CD4-positive, alpha-beta memory T cell (primary cell): Measurements from ENCODE around the gene STAT5A. TPM values are rescaled to one million over a fixed set of nuclear protein-coding genes. Genes with fewer than 3 reads are reported as not detected.
A peak's percentile ranks its signal among the peaks of the same experiment; 100 is the strongest.
"Not testable (repeated sequence)": the region's sequence is repeated elsewhere in the genome, so short reads cannot be mapped to it uniquely, and the experiment has no call there.

Source experiments
- CTCF ChIA-PET: fragments of 350-600 bp; sonication (Branson Sonifier 250); formaldehyde crosslinking; loops from one replicate; lab custom pipeline; 2021; ENCODE audit warnings: inconsistent platforms; ENCODE audit not compliant: partially characterized antibody; lab: Charles Lee
- POLR2A ChIA-PET: fragments of 350-600 bp; sonication (Branson Sonifier 250); formaldehyde crosslinking; loops from one replicate; lab custom pipeline; 2021; ENCODE audit not compliant: partially characterized antibody; lab: Charles Lee
- DNase-seq, 5 donors: peaks; one replicate each; pipeline versions ENCODE4 v3.0.0 to v3.0.0-alpha.2; 2020 to 2022; ENCODE audit warnings: mixed read lengths in 1 of 5
- H3K27ac ChIP-seq: one replicate; pipeline ENCODE4 v1.7.0; 2013; ENCODE audit warnings: low read depth, low read length
- H3K27me3 ChIP-seq: 2 replicates; pipeline ENCODE4 v1.7.0; 2013; ENCODE audit warnings: mild to moderate bottlenecking, low read length, moderate library complexity; ENCODE audit not compliant: insufficient read depth
- H3K36me3 ChIP-seq: 2 replicates; pipeline ENCODE4 v1.7.0; 2013; ENCODE audit warnings: mild to moderate bottlenecking, low read length, moderate library complexity; ENCODE audit not compliant: insufficient read depth
- H3K4me1 ChIP-seq: 2 replicates; pipeline ENCODE4 v1.7.0; 2013; ENCODE audit warnings: mild to moderate bottlenecking, low read length, moderate library complexity; ENCODE audit not compliant: insufficient read depth
- H3K4me3 ChIP-seq, 2 donors: one replicate each; pipeline ENCODE4 v1.7.0; 2013; ENCODE audit warnings: low read length in 2 of 2, mild to moderate bottlenecking in 1 of 2
- H3K9me3 ChIP-seq, 2 donors: one replicate each; pipeline ENCODE4 v1.7.0; 2013; ENCODE audit warnings: low read length in 2 of 2, control low read depth in 1 of 2; ENCODE audit not compliant: control insufficient read depth in 1 of 2
- H3K27ac Mint-ChIP-seq, 7 donors: one replicate each; pipeline ENCODE4 v1.8.0; 2020 to 2021; ENCODE audit warnings: mixed read lengths in 7 of 7, mild to moderate bottlenecking in 6 of 7, inconsistent platforms in 3 of 7, moderate library complexity in 3 of 7
- H3K27me3 Mint-ChIP-seq, 2 donors: one replicate each; pipeline ENCODE4 v1.8.0; 2020 to 2021; ENCODE audit warnings: mixed read lengths in 2 of 2
- H3K36me3 Mint-ChIP-seq, 2 donors: one replicate each; pipeline ENCODE4 v1.8.0; 2020 to 2021; ENCODE audit warnings: mixed read lengths in 2 of 2, inconsistent platforms in 1 of 2, mild to moderate bottlenecking in 1 of 2
- H3K4me1 Mint-ChIP-seq, 4 donors: one replicate each; pipeline ENCODE4 v1.8.0; 2020 to 2021; ENCODE audit warnings: mixed read lengths in 4 of 4, mild to moderate bottlenecking in 1 of 4
- H3K4me3 Mint-ChIP-seq, 8 donors: one replicate each; pipeline ENCODE4 v1.8.0; 2020 to 2021; ENCODE audit warnings: mixed read lengths in 8 of 8, mild to moderate bottlenecking in 7 of 8, moderate library complexity in 6 of 8, inconsistent platforms in 3 of 8
- H3K9me3 Mint-ChIP-seq, 8 donors: one replicate each; pipeline ENCODE4 v1.8.0; 2020 to 2021; ENCODE audit warnings: mixed read lengths in 8 of 8, mild to moderate bottlenecking in 5 of 8, inconsistent platforms in 3 of 8, moderate library complexity in 1 of 8
- intact Hi-C: fragments of 100-400 bp; cut with micrococcal nuclease; formaldehyde crosslinking; loops from one replicate; pipeline ENCODE4 v1.15.1; 2023
- polyA plus RNA-seq, 2 donors: library from polyadenylated mRNA; unstranded; fragments of 300-500 nt; fragmentation: Illumina TruSeq; gene quantifications; one replicate each; pipeline ENCODE4 v1.2.3, GENCODE V29; 2021
- total RNA-seq, 2 experiments: library from RNA; stranded (reverse); gene quantifications; one replicate each; pipeline ENCODE4 v1.2.3, GENCODE V29; 2021

STAT5A gene
- total and polyA plus RNA-seq, 4 experiments from 2014 or later: 66.7 to 133 (median 112) TPM

GRCh38 chr17:42347198-42347597 lies 58.9 kb downstream of the STAT5A start:
- ChIA-PET POLR2A (no interaction called here), CTCF (interaction anchor here (1.3 kb wide), 1 partner anchor 14 kb away, joined by 3 read pairs; no protein-coding TSS in a partner anchor)
- peaks cover 27% of the 10 kb centered on the region for H3K36me3 ChIP-seq
- Mint-ChIP-seq H3K4me1 (peaks cover 16 to 46% (median 30%) of the 10 kb centered on the region in 4 donors), H3K36me3 (peaks cover 30 to 52% of the 10 kb centered on the region in 2 donors), H3K27me3 (no peaks in the 10 kb centered on the region), H3K9me3 (no peaks in the 10 kb centered on the region), H3K4me3 (no peak overlapping the region), H3K27ac (peak overlapping the region in 5 of 7 donors; percentile 16 to 80 (median 52))
- DNase-seq: no peak
- no peaks in the 10 kb centered on the region for H3K27me3 ChIP-seq
- intact Hi-C loops: no loop called here
- H3K4me3 ChIP-seq: no peak overlapping the region
- H3K27ac ChIP-seq: no peak overlapping the region
- H3K4me1 ChIP-seq: peaks cover 9% of the 10 kb centered on the region
- no peaks in the 10 kb centered on the region for H3K9me3 ChIP-seq

GRCh38 chr17:42347606-42348005 lies 59.3 kb downstream of the STAT5A start:
- ChIA-PET CTCF (interaction anchor here (1.3 kb wide), 1 partner anchor 13 kb away, joined by 3 read pairs; no protein-coding TSS in a partner anchor), POLR2A (no interaction called here)
- Mint-ChIP-seq H3K4me3 (no peak overlapping the region), H3K36me3 (peaks cover 27 to 48% of the 10 kb centered on the region in 2 donors), H3K9me3 (no peaks in the 10 kb centered on the region), H3K4me1 (peaks cover 16 to 46% (median 30%) of the 10 kb centered on the region in 4 donors), H3K27ac (peak overlapping the region in 6 of 7 donors; percentile 16 to 80 (median 53)), H3K27me3 (no peaks in the 10 kb centered on the region)
- H3K4me3 ChIP-seq: no peak overlapping the region
- no peaks in the 10 kb centered on the region for H3K27me3 ChIP-seq
- DNase-seq: no peak
- intact Hi-C loops: no loop called here
- peaks cover 5% of the 10 kb centered on the region for H3K4me1 ChIP-seq
- H3K27ac ChIP-seq: no peak overlapping the region
- H3K9me3 ChIP-seq: no peaks in the 10 kb centered on the region
- H3K36me3 ChIP-seq: peaks cover 27% of the 10 kb centered on the region

GRCh38 chr17:42348104-42348503 lies 59.8 kb downstream of the STAT5A start:
- no peak for DNase-seq
- H3K27ac Mint-ChIP-seq: peak overlapping the region in 5 of 7 donors; percentile 11 to 63 (median 33)
- intact Hi-C loops: no loop called here
- H3K9me3 Mint-ChIP-seq: no peaks in the 10 kb centered on the region
- Histone ChIP-seq H3K9me3 (no peaks in the 10 kb centered on the region), H3K36me3 (peaks cover 27% of the 10 kb centered on the region), H3K4me3 (no peak overlapping the region), H3K27me3 (no peaks in the 10 kb centered on the region), H3K27ac (no peak overlapping the region), H3K4me1 (no peaks in the 10 kb centered on the region)
- ChIA-PET POLR2A (no interaction called here), CTCF (interaction anchor here (1.3 kb wide), 1 partner anchor 13 kb away, joined by 3 read pairs; no protein-coding TSS in a partner anchor)
- H3K36me3 Mint-ChIP-seq: peaks cover 24 to 45% of the 10 kb centered on the region in 2 donors
- H3K27me3 Mint-ChIP-seq: no peaks in the 10 kb centered on the region
- H3K4me3 Mint-ChIP-seq: no peak overlapping the region
- H3K4me1 Mint-ChIP-seq: peaks cover 15 to 43% (median 28%) of the 10 kb centered on the region in 4 donors

GRCh38 chr17:42354956-42355843 lies 66.9 kb downstream of the STAT5A start:
- DNase-seq: no peak
- Histone ChIP-seq H3K4me1 (peaks cover 26% of the 10 kb centered on the region), H3K4me3 (no peak overlapping the region), H3K36me3 (no peaks in the 10 kb centered on the region), H3K27me3 (no peaks in the 10 kb centered on the region), H3K27ac (no peak overlapping the region), H3K9me3 (no peaks in the 10 kb centered on the region)
- H3K4me1 Mint-ChIP-seq: peaks cover 22 to 51% (median 34%) of the 10 kb centered on the region in 4 donors
- no peaks in the 10 kb centered on the region for H3K9me3 Mint-ChIP-seq
- H3K4me3 Mint-ChIP-seq: peak overlapping the region in 2 of 8 donors; percentile 5 to 9
- ChIA-PET POLR2A (no interaction called here), CTCF (no interaction called here)
- H3K27me3 Mint-ChIP-seq: no peaks in the 10 kb centered on the region
- peak overlapping the region in 5 of 7 donors; percentile 46 to 89 (median 68) for H3K27ac Mint-ChIP-seq
- intact Hi-C loops: no loop called here
- H3K36me3 Mint-ChIP-seq: peaks cover 0 to 13% of the 10 kb centered on the region in 2 donors

- intact Hi-C loops: no loop called here
- Histone ChIP-seq H3K27ac (no peak overlapping the region), H3K4me3 (no peak overlapping the region), H3K9me3 (no peaks in the 10 kb centered on the region), H3K27me3 (no peaks in the 10 kb centered on the region), H3K36me3 (no peaks in the 10 kb centered on the region), H3K4me1 (peaks cover 46% of the 10 kb centered on the region)
- no peak for DNase-seq
- peaks cover 9 to 21% of the 10 kb centered on the region in 2 donors for H3K36me3 Mint-ChIP-seq
- H3K9me3 Mint-ChIP-seq: peaks cover 0 to 2% (median 0%) of the 10 kb centered on the region in 8 donors
- peaks cover 42 to 68% (median 51%) of the 10 kb centered on the region in 4 donors for H3K4me1 Mint-ChIP-seq
- peak overlapping the region in 1 of 8 donors; percentile 24 for H3K4me3 Mint-ChIP-seq
- CTCF ChIA-PET: interaction anchor here (0.7 to 1.8 kb wide), 8 partner anchors 14 to 136 kb away, joined by 3 to 9 read pairs (median 4); no protein-coding TSS in a partner anchor
- peak overlapping the region in 2 of 7 donors; percentile 1 to 52 for H3K27ac Mint-ChIP-seq
- H3K27me3 Mint-ChIP-seq: no peaks in the 10 kb centered on the region
- POLR2A ChIA-PET: interaction anchor here (1.4 kb wide), 1 partner anchor 30 kb away, joined by 4 read pairs; the partner anchor contains the start of gene STAT3
Observed at GRCh38 chr17:42358434-42358833, 70.1 kb downstream of the STAT5A start.

GRCh38 chr17:42359133-42359532 lies 70.8 kb downstream of the STAT5A start:
- Histone ChIP-seq H3K36me3 (no peaks in the 10 kb centered on the region), H3K9me3 (no peaks in the 10 kb centered on the region), H3K4me3 (no peak overlapping the region), H3K27ac (no peak overlapping the region), H3K27me3 (no peaks in the 10 kb centered on the region), H3K4me1 (peaks cover 49% of the 10 kb centered on the region)
- intact Hi-C loops: no loop called here
- H3K27ac Mint-ChIP-seq: peak overlapping the region in 3 of 7 donors; percentile 51 to 57 (median 56)
- CTCF ChIA-PET: interaction anchor here (1.0 to 1.8 kb wide), 5 partner anchors 15 to 137 kb away, joined by 3 to 9 read pairs (median 4); no protein-coding TSS in a partner anchor
- DNase-seq: no peak
- no peaks in the 10 kb centered on the region for H3K27me3 Mint-ChIP-seq
- peaks cover 9 to 25% of the 10 kb centered on the region in 2 donors for H3K36me3 Mint-ChIP-seq
- H3K9me3 Mint-ChIP-seq: peaks cover 0 to 2% (median 0%) of the 10 kb centered on the region in 8 donors
- H3K4me3 Mint-ChIP-seq: no peak overlapping the region
- POLR2A ChIA-PET: no interaction called here
- peaks cover 46 to 69% (median 53%) of the 10 kb centered on the region in 4 donors for H3K4me1 Mint-ChIP-seq

GRCh38 chr17:42360388-42360787 lies 72.1 kb downstream of the STAT5A start:
- intact Hi-C loops, H3K36me3 ChIP-seq, DNase-seq, H3K27ac ChIP-seq, H3K9me3 Mint-ChIP-seq, H3K27me3 Mint-ChIP-seq, H3K9me3 ChIP-seq, H3K27me3 ChIP-seq, H3K4me3 ChIP-seq: not testable (repeated sequence)
- Mint-ChIP-seq H3K36me3 (peaks cover 14 to 31% of the 10 kb centered on the region in 2 donors), H3K27ac (peak overlapping the region in 1 of 7 donors; percentile 51), H3K4me3 (peak overlapping the region in 1 of 8 donors; percentile 6), H3K4me1 (peaks cover 54 to 76% (median 63%) of the 10 kb centered on the region in 4 donors)
- ChIA-PET CTCF (interaction anchor here (0.7 to 1.4 kb wide), 2 partner anchors 12 to 138 kb away, joined by 3 read pairs; no protein-coding TSS in a partner anchor), POLR2A (interaction anchor here (1.3 to 1.9 kb wide), 2 partner anchors 20 to 28 kb away, joined by 3 to 6 read pairs; no protein-coding TSS in a partner anchor)
- H3K4me1 ChIP-seq: peaks cover 57% of the 10 kb centered on the region
